Immature natural killer cell (primary cell): ENCODE data around the gene GOLPH3. TPM values are rescaled to one million over a fixed set of nuclear protein-coding genes. Genes with fewer than 3 reads are reported as not detected.
A peak's percentile ranks its signal among the peaks of the same experiment; 100 is the strongest.

Experiments
- DNase-seq, 3 donors: peaks; one replicate each; pipeline ENCODE4 v3.0.0; 2022; ENCODE audit warnings: mixed read lengths in 1 of 3
- H3K27ac Mint-ChIP-seq, 6 donors: one replicate each; pipeline ENCODE4 v1.8.0; 2020; ENCODE audit warnings: mixed read lengths in 6 of 6, mild to moderate bottlenecking in 5 of 6, inconsistent platforms in 4 of 6, moderate library complexity in 3 of 6
- H3K27me3 Mint-ChIP-seq, 3 donors: one replicate each; pipeline ENCODE4 v1.8.0; 2020 to 2021; ENCODE audit warnings: low read depth in 3 of 3, mild to moderate bottlenecking in 3 of 3, mixed read lengths in 3 of 3, moderate library complexity in 3 of 3, inconsistent platforms in 1 of 3
- H3K36me3 Mint-ChIP-seq, 3 donors: one replicate each; pipeline ENCODE4 v1.8.0; 2020; ENCODE audit warnings: mixed read lengths in 3 of 3, inconsistent platforms in 2 of 3, mild to moderate bottlenecking in 2 of 3
- H3K4me1 Mint-ChIP-seq, 2 donors: one replicate each; pipeline ENCODE4 v1.8.0; 2020; ENCODE audit warnings: inconsistent platforms in 2 of 2, mild to moderate bottlenecking in 2 of 2, mixed read lengths in 2 of 2, moderate library complexity in 1 of 2
- H3K4me3 Mint-ChIP-seq, 5 donors: one replicate each; pipeline ENCODE4 v1.8.0; 2020; ENCODE audit warnings: mild to moderate bottlenecking in 5 of 5, mixed read lengths in 5 of 5, inconsistent platforms in 3 of 5, moderate library complexity in 3 of 5
- H3K9me3 Mint-ChIP-seq, 6 donors: one replicate each; pipeline ENCODE4 v1.8.0; 2020; ENCODE audit warnings: mild to moderate bottlenecking in 6 of 6, mixed read lengths in 6 of 6, inconsistent platforms in 4 of 6, moderate library complexity in 3 of 6
- polyA plus RNA-seq, 3 donors: library from polyadenylated mRNA; unstranded; fragments of 300-500 nt; fragmentation: Illumina TruSeq; gene quantifications; one replicate each; pipeline ENCODE4 v1.2.3, GENCODE V29; 2021

The GOLPH3 gene
- polyA plus RNA-seq, 3 donors from 2014 or later, result 109 to 128 (median 125) TPM

DNA sequence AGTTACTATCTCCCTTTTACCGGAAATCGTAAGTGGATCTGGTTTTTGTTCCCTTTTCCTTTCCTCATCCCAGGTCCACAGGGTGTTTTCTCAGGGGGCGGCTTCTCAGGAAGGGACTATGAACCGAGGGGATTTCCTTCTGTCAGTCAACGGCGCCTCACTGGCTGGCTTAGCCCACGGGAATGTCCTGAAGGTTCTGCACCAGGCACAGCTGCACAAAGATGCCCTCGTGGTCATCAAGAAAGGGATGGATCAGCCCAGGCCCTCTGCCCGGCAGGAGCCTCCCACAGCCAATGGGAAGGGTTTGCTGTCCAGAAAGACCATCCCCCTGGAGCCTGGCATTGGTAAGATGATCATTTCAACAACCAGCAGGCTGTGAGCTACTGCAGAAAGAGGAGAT lies 75.8 kb downstream of the GOLPH3 start:
- no peak for DNase-seq
- no peak overlapping the region for H3K4me3 Mint-ChIP-seq
- no peaks in the 10 kb centered on the region for H3K27me3 Mint-ChIP-seq
- H3K9me3 Mint-ChIP-seq, result no peaks in the 10 kb centered on the region
- peaks cover 0 to 2% of the 10 kb centered on the region in 2 donors for H3K4me1 Mint-ChIP-seq
- no peak overlapping the region for H3K27ac Mint-ChIP-seq
- peaks cover 7 to 37% (median 13%) of the 10 kb centered on the region in 3 donors for H3K36me3 Mint-ChIP-seq

GRCh38 chr5:32096891-32097595 lies 77.1 kb downstream of the GOLPH3 start:
- Mint-ChIP-seq H3K9me3 (no peaks in the 10 kb centered on the region), H3K4me1 (peaks cover 2 to 6% of the 10 kb centered on the region in 2 donors)

GRCh38 chr5:32095261-32095671 lies 78.9 kb downstream of the GOLPH3 start:
- Mint-ChIP-seq H3K4me1 (peaks cover 2 to 6% of the 10 kb centered on the region in 2 donors), H3K36me3 (peaks cover 4 to 23% (median 7%) of the 10 kb centered on the region in 3 donors), H3K27me3 (no peaks in the 10 kb centered on the region), H3K4me3 (no peak overlapping the region), H3K9me3 (no peaks in the 10 kb centered on the region), H3K27ac (peak overlapping the region in 3 of 6 donors; percentile 26 to 48 (median 36))
- no peak for DNase-seq

More at GRCh38 chr5:32096891-32097595, 77.1 kb downstream of the GOLPH3 start:
- Mint-ChIP-seq H3K27me3 (no peaks in the 10 kb centered on the region), H3K27ac (peak overlapping the region in 2 of 6 donors; percentile 18 to 27), H3K4me3 (no peak overlapping the region), H3K36me3 (peaks cover 4 to 33% (median 7%) of the 10 kb centered on the region in 3 donors)
- no peak for DNase-seq

DNA sequence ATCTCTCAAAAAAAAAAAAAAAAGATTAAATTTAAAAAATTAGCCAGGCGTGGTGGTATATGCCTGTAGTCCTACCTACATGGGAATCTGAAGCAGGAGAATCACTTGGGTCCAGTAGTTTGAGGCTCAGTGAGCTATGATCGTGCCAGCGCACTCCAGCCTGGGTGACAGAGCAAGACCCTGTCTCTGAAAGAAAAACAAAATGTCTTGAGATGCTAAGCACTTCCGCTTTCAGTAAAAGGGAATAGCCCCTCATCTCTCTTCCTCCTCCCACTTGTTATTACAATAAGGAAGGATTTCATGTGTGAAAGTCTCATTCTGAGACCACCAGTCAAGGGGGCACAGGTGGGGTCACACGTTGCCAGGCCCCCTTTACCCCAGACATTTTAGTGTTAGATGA lies 79.4 kb downstream of the GOLPH3 start:
- DNase-seq, result no peak
- H3K27ac Mint-ChIP-seq, result peak overlapping the region in 2 of 6 donors; percentile 26 to 48
- no peaks in the 10 kb centered on the region for H3K9me3 Mint-ChIP-seq
- no peak overlapping the region for H3K4me3 Mint-ChIP-seq
- no peaks in the 10 kb centered on the region for H3K27me3 Mint-ChIP-seq
- peaks cover 2 to 6% of the 10 kb centered on the region in 2 donors for H3K4me1 Mint-ChIP-seq
- peaks cover 4 to 20% (median 7%) of the 10 kb centered on the region in 3 donors for H3K36me3 Mint-ChIP-seq

GRCh38 chr5:32092938-32093812 lies 80.9 kb downstream of the GOLPH3 start:
- Mint-ChIP-seq H3K27ac (peak overlapping the region in 1 of 6 donors; percentile 17), H3K9me3 (no peaks in the 10 kb centered on the region), H3K4me3 (no peak overlapping the region), H3K4me1 (peaks cover 4 to 6% of the 10 kb centered on the region in 2 donors), H3K27me3 (no peaks in the 10 kb centered on the region), H3K36me3 (peaks cover 0 to 14% (median 3%) of the 10 kb centered on the region in 3 donors)
- DNase-seq, result peak; percentile 41 to 46 (median 45)

GRCh38 chr5:32090755-32091128 lies 83.4 kb downstream of the GOLPH3 start:
- no peak overlapping the region for H3K27ac Mint-ChIP-seq
- no peak for DNase-seq
- no peaks in the 10 kb centered on the region for H3K27me3 Mint-ChIP-seq
- H3K9me3 Mint-ChIP-seq, result no peaks in the 10 kb centered on the region
- peaks cover 4 to 6% of the 10 kb centered on the region in 2 donors for H3K4me1 Mint-ChIP-seq
- peaks cover 0 to 10% (median 5%) of the 10 kb centered on the region in 3 donors for H3K36me3 Mint-ChIP-seq
- no peak overlapping the region for H3K4me3 Mint-ChIP-seq

GRCh38 chr5:32090026-32090754 lies 83.9 kb downstream of the GOLPH3 start:
- Mint-ChIP-seq H3K9me3 (no peaks in the 10 kb centered on the region), H3K36me3 (peaks cover 0 to 10% (median 5%) of the 10 kb centered on the region in 3 donors), H3K27ac (no peak overlapping the region), H3K4me3 (no peak overlapping the region), H3K27me3 (no peaks in the 10 kb centered on the region), H3K4me1 (peaks cover 4 to 6% of the 10 kb centered on the region in 2 donors)
- no peak for DNase-seq

DNA sequence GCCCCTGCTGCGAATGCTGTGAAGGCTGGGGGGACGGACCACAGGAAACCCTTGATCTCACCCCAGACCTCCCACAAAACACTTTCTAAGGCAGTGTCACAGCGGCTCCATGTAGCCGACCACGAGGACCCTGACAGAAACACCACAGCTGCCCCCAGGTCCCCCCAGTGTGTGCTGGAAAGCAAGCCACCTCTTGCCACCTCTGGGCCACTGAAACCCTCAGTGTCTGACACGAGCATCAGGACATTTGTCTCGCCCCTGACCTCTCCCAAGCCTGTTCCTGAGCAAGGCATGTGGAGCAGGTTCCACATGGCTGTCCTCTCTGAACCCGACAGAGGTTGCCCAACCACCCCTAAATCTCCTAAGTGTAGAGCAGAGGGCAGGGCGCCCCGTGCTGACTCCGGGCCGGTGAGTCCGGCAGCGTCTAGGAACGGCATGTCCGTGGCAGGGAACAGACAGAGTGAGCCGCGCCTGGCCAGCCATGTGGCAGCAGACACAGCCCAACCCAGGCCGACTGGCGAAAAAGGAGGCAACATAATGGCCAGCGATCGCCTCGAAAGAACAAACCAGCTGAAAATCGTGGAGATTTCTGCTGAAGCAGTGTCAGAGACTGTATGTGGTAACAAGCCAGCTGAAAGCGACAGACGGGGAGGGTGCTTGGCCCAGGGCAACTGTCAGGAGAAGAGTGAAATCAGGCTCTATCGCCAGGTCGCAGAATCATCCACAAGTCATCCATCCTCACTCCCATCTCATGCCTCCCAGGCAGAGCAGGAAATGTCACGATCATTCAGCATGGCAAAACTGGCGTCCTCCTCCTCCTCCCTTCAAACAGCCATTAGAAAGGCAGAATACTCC lies 84.7 kb downstream of the GOLPH3 start:
- Mint-ChIP-seq H3K27me3 (no peaks in the 10 kb centered on the region), H3K36me3 (peaks cover 0 to 10% (median 5%) of the 10 kb centered on the region in 3 donors), H3K27ac (no peak overlapping the region), H3K9me3 (no peaks in the 10 kb centered on the region), H3K4me3 (no peak overlapping the region), H3K4me1 (peaks cover 4 to 6% of the 10 kb centered on the region in 2 donors)
- no peak for DNase-seq

DNA sequence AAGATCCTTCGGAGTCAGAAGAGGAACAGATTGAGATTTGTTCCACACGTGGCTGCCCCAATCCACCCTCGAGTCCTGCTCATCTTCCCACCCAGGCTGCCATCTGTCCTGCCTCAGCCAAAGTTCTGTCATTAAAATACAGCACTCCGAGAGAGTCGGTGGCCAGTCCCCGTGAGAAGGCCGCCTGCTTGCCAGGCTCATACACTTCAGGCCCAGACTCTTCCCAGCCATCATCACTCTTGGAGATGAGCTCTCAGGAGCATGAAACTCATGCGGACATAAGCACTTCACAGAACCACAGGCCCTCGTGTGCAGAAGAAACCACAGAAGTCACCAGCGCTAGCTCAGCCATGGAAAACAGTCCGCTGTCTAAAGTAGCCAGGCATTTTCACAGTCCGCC lies 85.9 kb downstream of the GOLPH3 start:
- Mint-ChIP-seq H3K9me3 (no peaks in the 10 kb centered on the region), H3K4me3 (no peak overlapping the region), H3K27ac (no peak overlapping the region), H3K36me3 (peaks cover 0 to 10% (median 5%) of the 10 kb centered on the region in 3 donors), H3K4me1 (peaks cover 4% of the 10 kb centered on the region in 2 donors), H3K27me3 (no peaks in the 10 kb centered on the region)
- DNase-seq, result no peak

DNA sequence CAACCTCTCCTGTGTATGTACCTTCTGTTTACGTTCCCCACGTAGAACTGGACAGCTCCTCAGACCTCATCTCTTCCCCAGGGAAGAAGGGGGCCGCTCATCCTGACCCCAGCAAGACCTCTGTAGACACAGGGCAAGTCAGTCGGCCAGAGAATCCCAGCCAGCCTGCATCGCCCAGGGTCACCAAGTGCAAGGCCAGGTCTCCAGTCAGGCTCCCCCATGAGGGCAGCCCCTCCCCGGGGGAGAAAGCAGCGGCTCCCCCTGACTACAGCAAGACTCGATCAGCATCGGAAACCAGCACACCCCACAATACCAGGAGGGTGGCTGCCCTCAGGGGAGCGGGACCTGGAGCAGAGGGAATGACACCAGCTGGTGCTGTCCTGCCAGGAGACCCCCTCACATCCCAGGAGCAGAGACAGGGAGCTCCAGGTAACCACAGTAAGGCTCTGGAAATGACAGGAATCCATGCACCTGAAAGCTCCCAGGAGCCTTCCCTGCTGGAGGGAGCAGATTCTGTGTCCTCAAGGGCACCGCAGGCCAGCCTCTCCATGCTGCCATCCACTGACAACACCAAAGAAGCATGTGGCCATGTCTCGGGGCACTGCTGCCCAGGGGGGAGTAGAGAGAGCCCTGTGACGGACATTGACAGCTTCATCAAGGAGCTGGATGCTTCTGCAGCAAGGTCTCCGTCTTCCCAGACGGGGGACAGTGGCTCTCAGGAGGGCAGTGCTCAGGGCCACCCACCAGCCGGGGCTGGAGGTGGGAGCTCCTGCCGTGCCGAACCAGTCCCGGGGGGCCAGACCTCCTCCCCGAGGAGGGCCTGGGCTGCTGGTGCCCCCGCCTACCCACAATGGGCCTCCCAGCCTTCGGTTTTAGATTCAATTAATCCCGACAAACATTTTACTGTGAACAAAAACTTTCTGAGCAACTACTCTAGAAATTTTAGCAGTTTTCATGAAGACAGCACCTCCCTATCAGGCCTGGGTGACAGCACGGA lies 86.7 kb downstream of the GOLPH3 start:
- no peak overlapping the region for H3K27ac Mint-ChIP-seq

DNA sequence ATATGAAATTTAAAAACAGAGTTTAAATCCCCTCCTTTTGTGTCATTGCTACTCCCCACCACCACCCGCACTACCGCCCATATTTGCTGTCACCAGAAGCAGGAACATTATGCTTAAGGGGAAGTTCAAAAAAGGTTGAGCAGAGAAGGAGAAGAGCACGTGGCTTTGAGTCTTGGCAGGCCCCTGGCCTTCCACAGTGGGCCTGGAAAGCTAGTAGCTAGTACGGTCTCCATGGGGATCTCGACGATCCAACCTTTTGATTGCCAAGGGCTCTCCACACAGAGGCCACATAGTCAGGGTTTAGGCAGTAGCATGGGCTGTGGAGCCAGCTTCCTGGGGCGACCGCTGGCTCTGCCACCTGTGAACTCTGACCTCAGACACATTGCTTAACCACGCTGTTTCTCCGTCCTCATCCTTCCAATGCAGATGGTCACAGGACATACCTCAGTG lies 90.1 kb downstream of the GOLPH3 start:
- Mint-ChIP-seq H3K4me3 (no peak overlapping the region), H3K4me1 (peaks cover 0 to 1% of the 10 kb centered on the region in 2 donors), H3K27ac (no peak overlapping the region), H3K27me3 (peaks cover 0 to 2% (median 0%) of the 10 kb centered on the region in 3 donors), H3K36me3 (peaks cover 0 to 10% (median 5%) of the 10 kb centered on the region in 3 donors), H3K9me3 (no peaks in the 10 kb centered on the region)
- DNase-seq, result no peak

More for the DNA sequence above, 86.7 kb downstream of the GOLPH3 start:
- peaks cover 0 to 2% of the 10 kb centered on the region in 2 donors for H3K4me1 Mint-ChIP-seq
- no peaks in the 10 kb centered on the region for H3K9me3 Mint-ChIP-seq
- H3K27me3 Mint-ChIP-seq, result no peaks in the 10 kb centered on the region
- no peak overlapping the region for H3K4me3 Mint-ChIP-seq
- DNase-seq, result no peak
- peaks cover 0 to 10% (median 5%) of the 10 kb centered on the region in 3 donors for H3K36me3 Mint-ChIP-seq

- H3K27ac Mint-ChIP-seq, result peak overlapping the region in 1 of 6 donors; percentile 16
- no peaks in the 10 kb centered on the region for H3K9me3 Mint-ChIP-seq
- H3K4me1 Mint-ChIP-seq, result no peaks in the 10 kb centered on the region
- H3K4me3 Mint-ChIP-seq, result no peak overlapping the region
- DNase-seq, result no peak
- peaks cover 0 to 2% (median 0%) of the 10 kb centered on the region in 3 donors for H3K27me3 Mint-ChIP-seq
- H3K36me3 Mint-ChIP-seq, result peaks cover 0 to 6% (median 0%) of the 10 kb centered on the region in 3 donors
These were observed 91.4 kb downstream of the GOLPH3 start for GRCh38 chr5:32082701-32083100.
